Naive thymus-derived CD4-positive, alpha-beta T cell (primary cell): ENCODE results near the gene ADAMTSL1. TPM values are rescaled to one million over a fixed set of nuclear protein-coding genes. Genes with fewer than 3 reads are reported as not detected.

Experiments used
- ATAC-seq: fragments of 150-1000 bp; cut with Tn5 transposase; 2 replicates; pipeline ENCODE4 v1.10.0; 2021; ENCODE audit warnings: mild to moderate bottlenecking, moderate library complexity
- CTCF ChIA-PET: fragments of 350-600 bp; sonication (Branson Sonifier 250); formaldehyde crosslinking; loops from one replicate; lab custom pipeline; 2021; ENCODE audit warnings: antibody characterized with exemption; lab: Charles Lee
- POLR2A ChIA-PET: fragments of 350-600 bp; sonication (Branson Sonifier 250); formaldehyde crosslinking; loops from one replicate; lab custom pipeline; 2021; ENCODE audit warnings: antibody characterized with exemption, inconsistent platforms; lab: Charles Lee
- DNase-seq, 9 donors: peaks; one replicate each; pipeline versions ENCODE4 v3.0.0 to v3.0.0-alpha.2; 2020 to 2022; ENCODE audit warnings: mixed read lengths in 1 of 9
- H3K27ac ChIP-seq: one replicate; pipeline ENCODE4 v1.7.0; 2013; ENCODE audit warnings: mild to moderate bottlenecking, low read depth, low read length, moderate library complexity
- H3K27me3 ChIP-seq, 2 donors: one replicate each; pipeline ENCODE4 v1.7.0; 2013; ENCODE audit warnings: low read length in 2 of 2, mild to moderate bottlenecking in 2 of 2, moderate library complexity in 2 of 2; ENCODE audit not compliant: control insufficient read depth in 2 of 2, insufficient read depth in 2 of 2
- H3K36me3 ChIP-seq, 3 experiments: 1 replicate in 2 of 3; 2 replicates in 1 of 3; pipeline ENCODE4 v1.7.0; 2013; ENCODE audit warnings: low read length in 3 of 3, mild to moderate bottlenecking in 3 of 3, moderate library complexity in 1 of 3; ENCODE audit not compliant: insufficient read depth in 3 of 3, control insufficient read depth in 2 of 3
- H3K4me1 ChIP-seq, 2 donors: one replicate each; pipeline ENCODE4 v1.7.0; 2013; ENCODE audit warnings: low read length in 2 of 2, mild to moderate bottlenecking in 2 of 2, moderate library complexity in 1 of 2; ENCODE audit not compliant: control insufficient read depth in 2 of 2, insufficient read depth in 2 of 2
- H3K4me3 ChIP-seq: 2 replicates; pipeline ENCODE4 v1.7.0; 2013; ENCODE audit warnings: mild to moderate bottlenecking, low read length
- H3K9me3 ChIP-seq, 3 experiments: 1 replicate in 2 of 3; 2 replicates in 1 of 3; pipeline ENCODE4 v1.7.0; 2013; ENCODE audit warnings: low read length in 3 of 3; ENCODE audit not compliant: control insufficient read depth in 2 of 3
- H3K27ac Mint-ChIP-seq, 9 donors: one replicate each; pipeline ENCODE4 v1.8.0; 2020 to 2022; ENCODE audit warnings: mixed read lengths in 9 of 9, mild to moderate bottlenecking in 8 of 9, moderate library complexity in 5 of 9, inconsistent platforms in 2 of 9
- H3K27me3 Mint-ChIP-seq, 5 donors: one replicate each; pipeline ENCODE4 v1.8.0; 2021 to 2022; ENCODE audit warnings: mixed read lengths in 5 of 5, mild to moderate bottlenecking in 1 of 5
- H3K36me3 Mint-ChIP-seq, 5 donors: one replicate each; pipeline ENCODE4 v1.8.0; 2020 to 2022; ENCODE audit warnings: mixed read lengths in 5 of 5, mild to moderate bottlenecking in 3 of 5, inconsistent platforms in 1 of 5
- H3K4me1 Mint-ChIP-seq, 7 donors: one replicate each; pipeline ENCODE4 v1.8.0; 2020 to 2022; ENCODE audit warnings: mixed read lengths in 7 of 7, mild to moderate bottlenecking in 3 of 7, inconsistent platforms in 1 of 7
- H3K4me3 Mint-ChIP-seq, 10 donors: one replicate each; pipeline ENCODE4 v1.8.0; 2020 to 2022; ENCODE audit warnings: mild to moderate bottlenecking in 10 of 10, mixed read lengths in 10 of 10, moderate library complexity in 6 of 10, inconsistent platforms in 2 of 10
- H3K9me3 Mint-ChIP-seq, 11 donors: one replicate each; pipeline ENCODE4 v1.8.0; 2020 to 2022; ENCODE audit warnings: mixed read lengths in 11 of 11, mild to moderate bottlenecking in 4 of 11, inconsistent platforms in 1 of 11, moderate library complexity in 1 of 11
- intact Hi-C, 2 donors: fragments of 100-400 bp; cut with micrococcal nuclease; formaldehyde crosslinking; loops; one replicate each; pipeline ENCODE4 v1.15.1; 2023
- polyA plus RNA-seq, 2 donors: library from polyadenylated mRNA; unstranded; fragments of 300-500 nt; fragmentation: Illumina TruSeq; gene quantifications; one replicate each; pipeline ENCODE4 v1.2.3, GENCODE V29; 2021
- total RNA-seq, 6 experiments: library from RNA in 5 of 6; stranded (reverse) in 5 of 6; gene quantifications; 1 replicate in 5 of 6; 2 replicates in 1 of 6; pipeline ENCODE4 v1.2.3 and lab custom pipeline; 2021 to 2026

Gene ADAMTSL1
- total and polyA plus RNA-seq, 7 experiments from 2014 or later: not detected

DNA sequence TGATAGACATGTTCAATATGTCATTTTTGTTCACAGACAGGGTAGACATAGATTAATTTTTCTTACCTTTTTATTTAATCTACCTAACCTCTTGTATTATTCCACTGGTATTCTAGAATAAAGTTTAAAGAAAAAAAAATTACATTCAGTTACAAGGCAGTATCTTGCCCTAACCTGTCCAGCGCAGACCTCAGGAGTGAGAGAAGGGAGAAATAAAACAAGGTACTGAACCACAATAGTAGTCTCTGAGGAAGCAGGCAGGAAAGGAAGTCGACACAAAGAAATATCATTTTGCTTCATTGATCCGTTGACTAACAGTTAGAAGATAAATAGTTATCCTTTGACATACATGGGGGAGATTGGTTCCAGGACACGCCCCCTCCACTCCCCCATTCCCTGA is 12.5 kb upstream of the ADAMTSL1 start:
- no peaks in the 10 kb centered on the region for H3K36me3 Mint-ChIP-seq
- H3K9me3 Mint-ChIP-seq: peaks cover 0 to 4% (median 0%) of the 10 kb centered on the region in 11 donors
- ATAC-seq: no peak
- H3K27ac ChIP-seq: no peak overlapping the region
- no peak overlapping the region for H3K4me3 Mint-ChIP-seq
- H3K36me3 ChIP-seq: no peaks in the 10 kb centered on the region
- H3K4me1 Mint-ChIP-seq: no peaks in the 10 kb centered on the region
- ChIA-PET POLR2A (no interaction called here), CTCF (no interaction called here)
- H3K27me3 ChIP-seq: no peaks in the 10 kb centered on the region
- intact Hi-C loops: no loop called here
- H3K4me3 ChIP-seq: no peak overlapping the region
- H3K27me3 Mint-ChIP-seq: peaks cover 0 to 18% (median 12%) of the 10 kb centered on the region in 5 donors
- no peak for DNase-seq
- H3K27ac Mint-ChIP-seq: no peak overlapping the region
- no peaks in the 10 kb centered on the region for H3K4me1 ChIP-seq
- H3K9me3 ChIP-seq: no peaks in the 10 kb centered on the region

DNA sequence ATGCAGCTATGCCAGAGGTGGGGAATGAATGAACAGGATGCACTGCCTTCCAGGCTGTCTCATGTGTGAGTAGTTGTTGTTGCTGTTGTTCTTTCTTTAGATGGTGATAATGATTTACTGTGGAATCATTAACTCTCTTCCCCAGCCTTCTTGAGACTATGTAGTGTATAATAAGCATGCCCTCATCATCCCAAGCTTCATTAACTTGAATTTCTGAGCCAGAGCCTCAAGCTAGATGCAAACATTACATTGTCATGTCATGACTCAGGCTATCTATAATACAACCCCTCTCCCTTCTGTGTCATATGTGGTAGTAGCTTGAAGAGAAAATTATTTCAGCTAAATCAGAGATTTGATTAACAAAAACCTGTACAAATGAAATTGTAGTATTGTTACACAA is 10.0 kb upstream of the ADAMTSL1 start:
- H3K27me3 Mint-ChIP-seq: peaks cover 0 to 22% (median 13%) of the 10 kb centered on the region in 5 donors
- Histone ChIP-seq H3K4me3 (no peak overlapping the region), H3K36me3 (no peaks in the 10 kb centered on the region), H3K27ac (no peak overlapping the region), H3K27me3 (no peaks in the 10 kb centered on the region), H3K9me3 (no peaks in the 10 kb centered on the region), H3K4me1 (no peaks in the 10 kb centered on the region)
- H3K9me3 Mint-ChIP-seq: peaks cover 0 to 5% (median 0%) of the 10 kb centered on the region in 11 donors
- intact Hi-C loops: no loop called here
- H3K4me3 Mint-ChIP-seq: no peak overlapping the region
- no peaks in the 10 kb centered on the region for H3K4me1 Mint-ChIP-seq
- H3K36me3 Mint-ChIP-seq: no peaks in the 10 kb centered on the region
- H3K27ac Mint-ChIP-seq: no peak overlapping the region
- ChIA-PET POLR2A (no interaction called here), CTCF (interaction anchor here (0.5 kb wide), 1 partner anchor 347 kb away, joined by 3 read pairs; no protein-coding TSS in a partner anchor)
- ATAC-seq: no peak
- DNase-seq: no peak

DNA sequence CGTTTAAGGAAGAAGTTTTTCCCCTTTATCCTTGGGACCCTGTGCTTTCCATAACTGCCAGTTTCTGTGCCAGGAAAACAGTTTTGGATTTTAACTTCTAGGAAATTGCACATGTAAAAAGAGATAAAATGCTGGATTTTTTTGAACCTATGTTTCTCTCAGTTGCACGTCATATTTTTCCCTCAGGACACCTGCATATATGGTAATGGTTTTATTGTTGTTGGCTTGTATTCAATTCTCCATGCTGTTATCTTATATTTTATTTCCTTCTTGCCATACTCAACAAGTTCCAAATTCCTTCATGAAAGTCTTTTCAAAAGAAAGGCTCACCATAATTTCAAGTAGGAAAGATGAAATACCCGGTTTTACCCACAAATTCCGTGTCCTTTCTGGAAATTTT is 7.9 kb upstream of the ADAMTSL1 start:
- H3K36me3 Mint-ChIP-seq: no peaks in the 10 kb centered on the region
- no peak for DNase-seq

DNA sequence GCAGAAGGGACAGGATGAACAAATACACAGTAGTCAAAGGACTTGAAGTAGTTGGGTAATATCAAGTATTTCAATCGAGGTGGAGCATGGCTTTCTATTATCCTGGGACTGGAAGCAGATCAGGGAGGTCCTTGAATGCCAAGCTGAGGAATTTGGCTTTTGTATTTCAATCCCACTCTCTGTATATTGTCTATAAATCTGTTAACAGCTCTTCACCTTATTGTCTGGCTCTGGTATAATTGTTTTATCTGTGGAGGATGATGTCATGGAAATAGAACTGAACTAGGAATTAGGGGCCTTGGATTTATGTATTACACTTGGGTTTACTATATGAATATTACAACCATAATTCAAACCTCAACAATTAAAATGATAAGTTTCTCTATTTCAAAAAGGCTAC is 6.3 kb upstream of the ADAMTSL1 start:
- H3K27ac Mint-ChIP-seq: no peak overlapping the region
- Histone ChIP-seq H3K27me3 (no peaks in the 10 kb centered on the region), H3K9me3 (no peaks in the 10 kb centered on the region), H3K36me3 (no peaks in the 10 kb centered on the region), H3K4me3 (no peak overlapping the region), H3K4me1 (no peaks in the 10 kb centered on the region), H3K27ac (no peak overlapping the region)
- peaks cover 0 to 14% (median 10%) of the 10 kb centered on the region in 5 donors for H3K27me3 Mint-ChIP-seq
- intact Hi-C loops: no loop called here
- ChIA-PET CTCF (no interaction called here), POLR2A (no interaction called here)
- H3K9me3 Mint-ChIP-seq: peaks cover 0 to 3% (median 0%) of the 10 kb centered on the region in 11 donors
- H3K4me1 Mint-ChIP-seq: no peaks in the 10 kb centered on the region
- no peaks in the 10 kb centered on the region for H3K36me3 Mint-ChIP-seq
- ATAC-seq (no peak), DNase-seq (no peak)
- H3K4me3 Mint-ChIP-seq: no peak overlapping the region

More for the DNA sequence above, 7.9 kb upstream of the ADAMTSL1 start:
- ATAC-seq: no peak
- ChIA-PET POLR2A (no interaction called here), CTCF (no interaction called here)
- no peak overlapping the region for H3K27ac ChIP-seq
- H3K4me1 Mint-ChIP-seq: no peaks in the 10 kb centered on the region
- H3K4me3 Mint-ChIP-seq: no peak overlapping the region
- intact Hi-C loops: no loop called here
- no peaks in the 10 kb centered on the region for H3K27me3 ChIP-seq
- H3K4me1 ChIP-seq: no peaks in the 10 kb centered on the region
- H3K27ac Mint-ChIP-seq: no peak overlapping the region
- H3K9me3 ChIP-seq: no peaks in the 10 kb centered on the region
- peaks cover 0 to 22% (median 13%) of the 10 kb centered on the region in 5 donors for H3K27me3 Mint-ChIP-seq
- H3K9me3 Mint-ChIP-seq: peaks cover 0 to 3% (median 0%) of the 10 kb centered on the region in 11 donors
- no peak overlapping the region for H3K4me3 ChIP-seq
- no peaks in the 10 kb centered on the region for H3K36me3 ChIP-seq

DNA sequence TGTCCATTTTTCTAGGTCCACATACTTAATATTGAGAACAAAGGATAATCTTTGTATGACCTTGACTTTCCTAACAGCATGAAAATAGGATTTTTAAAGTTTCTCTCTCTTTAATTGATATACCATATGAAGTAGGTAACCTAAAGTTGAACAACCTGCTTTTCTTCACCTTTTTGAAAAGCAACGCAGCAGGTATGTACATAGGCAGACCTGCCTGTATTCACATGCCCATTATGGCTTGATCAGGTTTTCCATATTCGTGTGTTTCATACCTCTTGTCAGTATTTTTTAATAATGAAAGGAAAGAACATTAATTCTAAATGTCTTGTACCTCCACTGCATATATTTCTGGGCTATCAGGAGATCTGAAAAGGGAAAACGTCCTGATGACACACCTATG is 1.5 kb upstream of the ADAMTSL1 start:
- Histone ChIP-seq H3K36me3 (no peaks in the 10 kb centered on the region), H3K27me3 (peaks cover 0 to 4% of the 10 kb centered on the region in 2 donors), H3K9me3 (no peaks in the 10 kb centered on the region), H3K4me3 (no peak overlapping the region), H3K4me1 (no peaks in the 10 kb centered on the region), H3K27ac (no peak overlapping the region)
- Mint-ChIP-seq H3K27ac (no peak overlapping the region), H3K27me3 (peaks cover 13 to 32% (median 29%) of the 10 kb centered on the region in 5 donors), H3K9me3 (peaks cover 0 to 3% (median 0%) of the 10 kb centered on the region in 11 donors), H3K36me3 (no peaks in the 10 kb centered on the region), H3K4me1 (no peaks in the 10 kb centered on the region), H3K4me3 (no peak overlapping the region)
- ATAC-seq (no peak), DNase-seq (no peak)
- ChIA-PET CTCF (interaction anchor here (1.1 kb wide), 1 partner anchor 43 kb away, joined by 3 read pairs; no protein-coding TSS in a partner anchor), POLR2A (no interaction called here)
- intact Hi-C loops: no loop called here

DNA sequence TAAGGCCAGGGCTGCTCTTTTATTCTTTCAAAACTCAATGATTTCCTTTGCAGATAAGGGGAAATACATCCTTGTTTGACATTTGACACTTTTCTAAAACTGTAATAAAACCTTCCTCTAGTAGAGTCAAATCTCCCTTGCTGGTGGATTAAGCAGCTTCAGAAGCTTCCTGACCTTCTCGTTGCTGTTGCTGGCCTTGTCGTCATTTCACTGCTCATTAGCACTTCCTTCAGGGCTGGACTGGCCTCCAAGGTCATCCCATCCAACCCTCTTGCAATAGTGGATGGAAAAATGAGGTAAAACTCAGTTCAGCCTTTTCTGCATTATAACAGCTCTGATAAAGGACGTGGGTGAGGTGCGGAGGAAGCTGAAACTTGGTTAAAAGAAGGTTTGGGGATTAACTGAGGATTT is 1.1 kb upstream of the ADAMTSL1 start:
- Mint-ChIP-seq H3K27ac (no peak overlapping the region), H3K4me1 (no peaks in the 10 kb centered on the region), H3K36me3 (no peaks in the 10 kb centered on the region), H3K27me3 (peaks cover 13 to 34% (median 33%) of the 10 kb centered on the region in 5 donors), H3K9me3 (peaks cover 0 to 3% (median 0%) of the 10 kb centered on the region in 11 donors), H3K4me3 (no peak overlapping the region)
- intact Hi-C loops: no loop called here
- CTCF ChIA-PET: no interaction called here
- H3K4me1 ChIP-seq: no peaks in the 10 kb centered on the region
- no peak for DNase-seq
- no peaks in the 10 kb centered on the region for H3K36me3 ChIP-seq
- no peaks in the 10 kb centered on the region for H3K9me3 ChIP-seq
- H3K4me3 ChIP-seq: no peak overlapping the region
- ATAC-seq: no peak
- POLR2A ChIA-PET: no interaction called here
- no peak overlapping the region for H3K27ac ChIP-seq
- H3K27me3 ChIP-seq: peaks cover 0 to 4% of the 10 kb centered on the region in 2 donors

DNA sequence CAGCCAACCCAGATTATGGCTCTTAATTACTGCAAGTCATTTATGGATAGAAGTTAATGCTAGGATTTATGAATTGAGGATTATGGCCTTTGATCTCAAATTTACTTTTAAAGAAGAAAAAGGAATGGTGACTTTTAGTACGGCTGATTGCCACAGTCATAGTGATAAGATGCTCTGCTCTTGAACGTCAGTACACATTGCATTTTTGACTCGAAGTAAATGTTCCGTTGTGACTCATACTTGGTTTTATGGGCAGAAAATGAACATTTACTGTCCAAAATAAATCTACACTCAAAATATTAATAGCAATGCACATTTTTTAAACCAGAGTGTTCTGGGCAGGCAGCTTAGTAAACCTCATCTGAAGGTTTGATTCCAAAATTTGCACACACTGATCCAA is 830 bp downstream of the ADAMTSL1 start:
- DNase-seq: no peak
- H3K9me3 Mint-ChIP-seq: peaks cover 0 to 3% (median 0%) of the 10 kb centered on the region in 11 donors
- Histone ChIP-seq H3K4me1 (no peaks in the 10 kb centered on the region), H3K4me3 (no peak overlapping the region), H3K9me3 (no peaks in the 10 kb centered on the region), H3K36me3 (no peaks in the 10 kb centered on the region), H3K27me3 (peaks cover 0 to 4% of the 10 kb centered on the region in 2 donors), H3K27ac (no peak overlapping the region)
- H3K4me3 Mint-ChIP-seq: no peak overlapping the region
- ChIA-PET CTCF (no interaction called here), POLR2A (no interaction called here)
- H3K27ac Mint-ChIP-seq: no peak overlapping the region
- no peaks in the 10 kb centered on the region for H3K36me3 Mint-ChIP-seq
- no peak for ATAC-seq
- intact Hi-C loops: no loop called here
- no peaks in the 10 kb centered on the region for H3K4me1 Mint-ChIP-seq
- H3K27me3 Mint-ChIP-seq: peaks cover 21 to 39% (median 31%) of the 10 kb centered on the region in 5 donors
